Nephron progenitor cell (in vitro differentiated cells): Measurements from ENCODE around the gene KCNQ1.
A peak's percentile ranks its signal among the peaks of the same experiment; 100 is the strongest.

Experiments used
- DNase-seq: peaks from one replicate; pipeline ENCODE4 v3.0.0; 2021
- H3K27ac Mint-ChIP-seq: 2 replicates; pipeline ENCODE4 v1.8.0; 2021; ENCODE audit warnings: mild to moderate bottlenecking, moderate library complexity, mixed read lengths
- H3K27me3 Mint-ChIP-seq: 2 replicates; pipeline ENCODE4 v1.8.0; 2021; ENCODE audit warnings: mild to moderate bottlenecking, low read depth, mixed read lengths; ENCODE audit not compliant: poor library complexity
- H3K36me3 Mint-ChIP-seq: 2 replicates; pipeline ENCODE4 v1.8.0; 2021; ENCODE audit warnings: low read depth, mixed read lengths
- H3K4me1 Mint-ChIP-seq: 2 replicates; pipeline ENCODE4 v1.8.0; 2021; ENCODE audit warnings: mixed read lengths
- H3K4me3 Mint-ChIP-seq: 2 replicates; pipeline ENCODE4 v1.8.0; 2021; ENCODE audit warnings: mild to moderate bottlenecking, moderate library complexity, mixed read lengths
- H3K9me3 Mint-ChIP-seq: 2 replicates; pipeline ENCODE4 v1.8.0; 2021; ENCODE audit warnings: mild to moderate bottlenecking, moderate library complexity, mixed read lengths
- TF ChIP-seq, protein P1 (sequence below): fragments of 200-600 bp; sonication (generic); IDR thresholded peaks from 2 replicates; pipeline ENCODE4 v1.5.0; 2021; ENCODE audit warnings: antibody characterized with exemption

KCNQ1 gene

DNA sequence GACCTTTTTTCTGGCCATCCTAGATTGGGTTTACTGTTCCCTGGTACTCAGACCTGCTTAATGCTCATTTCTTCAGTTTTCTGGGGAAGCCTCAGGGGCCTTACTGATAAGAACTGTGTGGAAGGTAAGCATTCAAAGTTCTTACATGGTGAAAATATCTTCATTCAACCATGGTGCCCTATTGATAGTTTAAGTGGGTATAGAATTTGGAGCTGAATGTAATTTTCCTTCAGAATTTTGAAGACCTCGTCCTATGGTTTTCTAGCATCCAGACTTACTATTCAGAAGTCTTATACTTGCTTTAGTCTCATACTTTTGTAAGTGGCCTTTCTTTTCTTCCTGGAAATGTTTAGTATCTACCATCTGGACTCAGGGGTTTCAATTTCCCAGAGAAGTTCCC lies 365.0 kb downstream of the KCNQ1 start:
- TF ChIP-seq, protein P1, sequence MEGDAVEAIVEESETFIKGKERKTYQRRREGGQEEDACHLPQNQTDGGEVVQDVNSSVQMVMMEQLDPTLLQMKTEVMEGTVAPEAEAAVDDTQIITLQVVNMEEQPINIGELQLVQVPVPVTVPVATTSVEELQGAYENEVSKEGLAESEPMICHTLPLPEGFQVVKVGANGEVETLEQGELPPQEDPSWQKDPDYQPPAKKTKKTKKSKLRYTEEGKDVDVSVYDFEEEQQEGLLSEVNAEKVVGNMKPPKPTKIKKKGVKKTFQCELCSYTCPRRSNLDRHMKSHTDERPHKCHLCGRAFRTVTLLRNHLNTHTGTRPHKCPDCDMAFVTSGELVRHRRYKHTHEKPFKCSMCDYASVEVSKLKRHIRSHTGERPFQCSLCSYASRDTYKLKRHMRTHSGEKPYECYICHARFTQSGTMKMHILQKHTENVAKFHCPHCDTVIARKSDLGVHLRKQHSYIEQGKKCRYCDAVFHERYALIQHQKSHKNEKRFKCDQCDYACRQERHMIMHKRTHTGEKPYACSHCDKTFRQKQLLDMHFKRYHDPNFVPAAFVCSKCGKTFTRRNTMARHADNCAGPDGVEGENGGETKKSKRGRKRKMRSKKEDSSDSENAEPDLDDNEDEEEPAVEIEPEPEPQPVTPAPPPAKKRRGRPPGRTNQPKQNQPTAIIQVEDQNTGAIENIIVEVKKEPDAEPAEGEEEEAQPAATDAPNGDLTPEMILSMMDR, result no peak
- H3K4me1 Mint-ChIP-seq, result peaks cover 57% of the 10 kb centered on the region
- peaks cover 4% of the 10 kb centered on the region for H3K36me3 Mint-ChIP-seq
- DNase-seq, result no peak
- H3K9me3 Mint-ChIP-seq, result peaks cover 17% of the 10 kb centered on the region
- H3K4me3 Mint-ChIP-seq, result no peak overlapping the region
- H3K27ac Mint-ChIP-seq, result no peak overlapping the region
- peaks cover 10% of the 10 kb centered on the region for H3K27me3 Mint-ChIP-seq

DNA sequence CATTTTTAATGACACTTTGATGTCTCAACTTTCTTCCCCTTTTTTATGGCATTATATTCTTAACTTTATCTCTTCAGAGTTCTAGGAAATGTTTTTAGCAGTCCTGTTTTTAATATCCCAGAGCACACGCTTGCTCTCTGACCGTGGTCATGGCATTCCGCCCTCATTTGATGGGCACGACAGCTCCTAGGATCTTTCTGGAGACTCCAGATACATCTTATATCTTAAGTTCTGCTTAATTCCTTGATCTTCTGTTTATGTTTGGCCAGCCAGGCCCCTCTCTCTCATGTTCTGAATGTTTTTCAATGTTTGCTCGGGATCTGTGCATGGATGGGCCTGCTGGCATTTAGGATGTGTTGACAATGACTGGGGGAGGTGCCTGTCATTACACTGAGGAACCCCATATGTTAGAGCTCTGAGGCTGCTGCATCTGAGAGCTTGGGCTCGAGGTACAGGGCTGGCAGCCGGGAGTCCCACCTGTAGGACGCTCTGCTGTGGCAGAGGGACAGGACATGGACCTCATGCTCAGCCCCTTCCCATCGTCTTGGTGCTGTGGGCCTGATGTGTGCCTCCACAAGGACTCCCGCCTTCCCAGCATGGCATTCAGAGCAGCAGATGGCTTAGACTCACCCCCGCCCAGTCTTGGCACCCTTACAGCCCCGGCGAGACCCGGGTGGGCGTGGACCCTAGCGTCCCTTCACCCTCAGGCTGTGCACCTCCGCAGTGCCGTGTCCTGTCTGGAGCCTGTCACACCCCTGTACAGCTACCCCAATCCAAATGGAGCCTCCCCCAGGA lies 365.8 kb downstream of the KCNQ1 start:
- Mint-ChIP-seq H3K4me3 (no peak overlapping the region), H3K9me3 (peaks cover 21% of the 10 kb centered on the region), H3K27me3 (peaks cover 10% of the 10 kb centered on the region), H3K4me1 (peaks cover 49% of the 10 kb centered on the region), H3K36me3 (peaks cover 4% of the 10 kb centered on the region), H3K27ac (no peak overlapping the region)
- no peak for DNase-seq
- TF ChIP-seq, protein P1, result no peak

DNA sequence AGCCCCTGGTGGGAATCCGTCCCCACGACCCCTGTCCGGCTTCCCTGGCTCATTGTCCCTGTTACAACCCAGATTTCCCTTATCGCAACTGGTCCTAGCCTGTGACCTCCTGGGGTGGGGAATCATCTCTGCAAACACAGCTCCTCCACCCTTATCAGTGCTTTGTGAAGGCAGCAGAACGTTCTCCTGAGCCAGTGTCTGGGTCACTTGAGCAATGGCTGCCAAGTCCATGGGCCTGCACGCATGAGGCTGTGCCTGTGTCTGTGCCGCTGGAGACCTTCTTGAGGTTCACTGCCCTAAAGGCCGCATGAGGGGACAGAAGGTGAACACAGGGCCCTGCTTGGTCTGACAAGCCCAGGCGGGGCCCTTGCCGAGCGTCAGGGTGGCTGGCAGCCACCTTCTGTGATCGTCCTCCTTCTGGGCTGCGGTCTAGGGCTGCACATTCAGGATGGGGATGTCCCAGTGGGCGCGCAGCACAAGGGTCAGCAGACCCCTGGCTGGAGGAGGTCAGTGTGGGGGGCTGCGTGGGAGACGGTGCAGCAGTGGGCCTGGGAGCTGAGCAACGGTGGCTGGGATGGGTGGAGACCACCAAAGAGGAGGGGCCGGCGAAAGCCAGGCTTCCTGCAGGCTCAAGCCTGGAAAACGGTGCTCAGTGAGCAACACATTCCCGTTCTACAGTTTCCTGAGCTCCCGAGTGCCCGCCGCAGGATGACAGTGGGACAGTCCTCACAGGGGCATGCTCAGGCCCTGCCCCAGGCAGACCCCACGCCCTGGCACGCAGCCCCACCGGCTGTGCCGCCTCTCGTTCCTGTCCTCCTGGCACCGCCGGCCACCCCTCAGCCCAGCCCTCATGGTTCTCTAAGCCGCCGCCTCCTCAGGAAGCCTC lies 366.6 kb downstream of the KCNQ1 start:
- peaks cover 29% of the 10 kb centered on the region for H3K9me3 Mint-ChIP-seq
- H3K27me3 Mint-ChIP-seq, result peaks cover 15% of the 10 kb centered on the region
- DNase-seq, result peak; percentile 2
- peak overlapping the region; percentile 36 for H3K4me3 Mint-ChIP-seq
- TF ChIP-seq, protein P1, result no peak
- H3K27ac Mint-ChIP-seq, result no peak overlapping the region
- H3K4me1 Mint-ChIP-seq, result peaks cover 41% of the 10 kb centered on the region
- peaks cover 10% of the 10 kb centered on the region for H3K36me3 Mint-ChIP-seq

DNA sequence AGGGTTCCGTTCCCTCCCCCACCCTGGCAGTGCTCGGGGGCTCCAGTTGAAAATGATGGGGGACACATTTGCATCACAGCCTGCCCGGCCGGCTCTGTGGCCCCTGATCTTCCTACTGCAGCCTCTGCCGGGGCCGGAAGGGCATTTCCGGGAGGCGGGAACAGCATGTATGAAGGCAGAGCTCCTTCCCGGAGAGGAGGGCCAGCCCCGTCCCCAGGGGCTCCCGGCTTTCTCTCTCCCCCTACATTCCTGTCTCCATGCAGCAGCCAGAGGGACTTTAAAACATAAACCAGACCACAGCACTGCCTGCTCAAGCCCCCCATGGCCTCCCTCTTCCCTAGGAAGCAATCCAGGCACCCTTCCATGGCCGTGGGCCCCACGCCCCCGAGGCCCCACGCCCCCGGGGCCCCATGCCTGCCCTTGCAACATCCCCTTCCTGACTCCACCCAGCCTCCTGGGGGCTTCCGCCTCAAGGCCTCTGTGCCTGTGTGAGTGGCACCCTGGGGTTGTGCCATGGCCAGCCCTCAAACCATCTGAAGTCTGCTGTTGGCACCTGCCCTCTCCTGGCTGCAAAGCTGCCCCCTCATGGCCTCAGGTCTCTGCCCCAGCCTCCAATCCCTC lies 367.7 kb downstream of the KCNQ1 start:
- DNase-seq, result no peak
- H3K36me3 Mint-ChIP-seq, result peaks cover 10% of the 10 kb centered on the region
- peaks cover 15% of the 10 kb centered on the region for H3K27me3 Mint-ChIP-seq
- peaks cover 39% of the 10 kb centered on the region for H3K9me3 Mint-ChIP-seq
- peaks cover 33% of the 10 kb centered on the region for H3K4me1 Mint-ChIP-seq
- no peak overlapping the region for H3K27ac Mint-ChIP-seq
- no peak overlapping the region for H3K4me3 Mint-ChIP-seq
- TF ChIP-seq, protein P1, result no peak

DNA sequence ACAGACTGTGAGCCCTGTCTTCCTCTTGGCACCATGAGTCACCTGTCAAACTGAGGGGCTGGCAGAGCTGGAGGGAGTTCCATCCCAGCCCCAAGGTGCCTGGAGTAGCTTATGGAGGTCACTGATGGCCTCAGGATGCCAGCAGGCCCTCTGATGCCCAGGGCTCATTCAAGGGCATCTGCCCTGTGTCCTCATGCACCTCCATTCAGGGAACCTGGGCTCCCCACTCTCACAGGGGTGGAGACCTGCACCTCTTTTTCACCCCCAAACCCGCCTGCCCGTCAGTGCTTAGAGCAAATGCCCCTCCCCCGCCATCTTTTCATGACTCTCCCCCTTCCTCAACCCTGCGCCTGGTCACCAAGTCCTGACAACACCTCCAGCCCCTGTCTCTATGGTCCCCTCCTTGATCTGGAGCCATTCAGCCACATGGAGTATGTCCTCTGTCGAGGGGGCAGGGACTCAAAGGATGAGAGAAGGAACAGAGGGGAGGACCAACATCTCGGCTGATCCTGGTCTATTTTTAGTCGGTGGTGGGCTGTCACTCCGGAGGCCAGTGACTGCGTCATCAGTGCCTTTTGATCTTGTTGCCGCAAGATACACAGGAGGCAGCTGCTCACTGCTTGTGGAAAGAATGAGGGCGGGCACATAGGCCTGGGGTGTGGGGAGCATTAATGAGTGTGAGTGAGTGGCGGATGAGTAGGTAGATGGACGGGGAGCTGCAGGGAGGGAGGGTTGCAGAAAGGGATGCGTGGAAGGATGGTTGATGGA lies 368.5 kb downstream of the KCNQ1 start:
- TF ChIP-seq, protein P1, result no peak
- no peak overlapping the region for H3K4me3 Mint-ChIP-seq
- peaks cover 10% of the 10 kb centered on the region for H3K36me3 Mint-ChIP-seq
- peaks cover 15% of the 10 kb centered on the region for H3K27me3 Mint-ChIP-seq
- peaks cover 33% of the 10 kb centered on the region for H3K4me1 Mint-ChIP-seq
- no peak for DNase-seq
- no peak overlapping the region for H3K27ac Mint-ChIP-seq
- H3K9me3 Mint-ChIP-seq, result peaks cover 47% of the 10 kb centered on the region
